Suprapubic skin (tissue), 4 donors: Measurements from ENCODE around the gene RERE. TPM values are rescaled to one million over a fixed set of nuclear protein-coding genes. Genes with fewer than 3 reads are reported as not detected.

Experiments used
- DNase-seq, 2 donors: peaks; one replicate each; pipeline ENCODE4 v3.0.0-alpha.2; 2019; ENCODE audit warnings: low spot score in 2 of 2
- H3K27ac ChIP-seq: fragments of 200-600 bp; sonication (generic); one replicate; pipeline ENCODE4 v1.5.1; 2019
- H3K27me3 ChIP-seq: fragments of 200-600 bp; sonication (generic); one replicate; pipeline ENCODE4 v1.5.1; 2019
- H3K36me3 ChIP-seq: fragments of 200-600 bp; sonication (generic); one replicate; pipeline ENCODE4 v1.5.1; 2019
- H3K4me1 ChIP-seq: fragments of 200-600 bp; sonication (generic); one replicate; pipeline ENCODE4 v1.5.1; 2019
- H3K4me3 ChIP-seq: fragments of 200-600 bp; sonication (generic); one replicate; pipeline ENCODE4 v1.5.1; 2019; ENCODE audit warnings: mild to moderate bottlenecking
- H3K9me3 ChIP-seq: fragments of 200-600 bp; sonication (generic); one replicate; pipeline ENCODE4 v1.5.1; 2019
- EP300 ChIP-seq: sonication (generic); formaldehyde crosslinking; IDR thresholded peaks from one replicate; pipeline ENCODE4 v1.6.1; 2017; ENCODE audit warnings: antibody characterized with exemption
- POLR2A ChIP-seq, 2 donors: fragments of 450-650 bp; IDR thresholded peaks; one replicate each; pipeline ENCODE4 v1.6.1; 2017; ENCODE audit warnings: antibody characterized with exemption in 2 of 2, mild to moderate bottlenecking in 2 of 2, moderate library complexity in 2 of 2
- POLR2AphosphoS5 ChIP-seq, 3 donors: sonication (generic); formaldehyde crosslinking; IDR thresholded peaks; one replicate each; pipeline ENCODE4 v1.6.1; 2017; ENCODE audit warnings: antibody characterized with exemption in 3 of 3
- WGBS: methylation state at CpG from one replicate; pipeline ENCODE4 v1.1.5; 2018; 5-methylcytosine and 5-hydroxymethylcytosine counted together
- total RNA-seq, 4 donors: library from RNA; depleted of rRNA; stranded (reverse); fragments of >200 nt; gene quantifications; one replicate each; pipeline ENCODE4 v1.1.0, GENCODE V29; 2016
- TF ChIP-seq, protein P1 (sequence below), 2 donors: fragments of 200-600 bp in 1 of 2; fragments of 450-650 bp in 1 of 2; sonication (generic) in 1 of 2; IDR thresholded peaks; one replicate each; pipeline ENCODE4 v1.5.1; 2016 to 2019; ENCODE audit warnings: antibody characterized with exemption in 2 of 2, mild to moderate bottlenecking in 1 of 2, moderate library complexity in 1 of 2

RERE gene
- total RNA-seq, 4 donors from 2014 or later, result 43.4 to 113 (median 83.3) TPM

DNA sequence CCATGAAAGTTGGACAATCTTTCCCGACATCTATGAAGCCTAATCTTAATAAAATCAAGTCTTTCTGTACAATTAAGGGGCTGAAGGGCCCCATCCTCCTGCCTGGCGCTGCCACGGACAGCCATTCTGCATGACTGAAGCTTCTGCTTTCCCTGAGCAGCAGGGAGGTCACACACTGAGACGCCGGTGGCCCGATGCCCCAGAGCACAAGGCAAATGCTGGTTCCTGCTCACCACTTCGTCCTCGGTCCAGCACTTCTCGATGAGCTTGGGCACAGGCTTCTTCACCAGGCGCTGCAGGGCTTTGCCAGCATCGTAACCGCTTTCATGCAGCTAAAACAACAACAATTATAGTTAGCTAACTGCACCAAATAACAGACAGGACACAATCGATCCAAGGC is 351.7 kb downstream of the RERE start:
- Histone ChIP-seq H3K9me3 (no peaks in the 10 kb centered on the region), H3K4me3 (no peak overlapping the region), H3K36me3 (peaks cover 2% of the 10 kb centered on the region), H3K4me1 (peaks cover 58% of the 10 kb centered on the region), H3K27me3 (no peaks in the 10 kb centered on the region), H3K27ac (no peak overlapping the region)
- no peak for TF ChIP-seq POLR2AphosphoS5 (IDR thresholded peaks at IDR 0.05)
- no peak for TF ChIP-seq EP300
- TF ChIP-seq POLR2A (IDR thresholded peaks at IDR 0.05), result no peak
- TF ChIP-seq, protein P1, sequence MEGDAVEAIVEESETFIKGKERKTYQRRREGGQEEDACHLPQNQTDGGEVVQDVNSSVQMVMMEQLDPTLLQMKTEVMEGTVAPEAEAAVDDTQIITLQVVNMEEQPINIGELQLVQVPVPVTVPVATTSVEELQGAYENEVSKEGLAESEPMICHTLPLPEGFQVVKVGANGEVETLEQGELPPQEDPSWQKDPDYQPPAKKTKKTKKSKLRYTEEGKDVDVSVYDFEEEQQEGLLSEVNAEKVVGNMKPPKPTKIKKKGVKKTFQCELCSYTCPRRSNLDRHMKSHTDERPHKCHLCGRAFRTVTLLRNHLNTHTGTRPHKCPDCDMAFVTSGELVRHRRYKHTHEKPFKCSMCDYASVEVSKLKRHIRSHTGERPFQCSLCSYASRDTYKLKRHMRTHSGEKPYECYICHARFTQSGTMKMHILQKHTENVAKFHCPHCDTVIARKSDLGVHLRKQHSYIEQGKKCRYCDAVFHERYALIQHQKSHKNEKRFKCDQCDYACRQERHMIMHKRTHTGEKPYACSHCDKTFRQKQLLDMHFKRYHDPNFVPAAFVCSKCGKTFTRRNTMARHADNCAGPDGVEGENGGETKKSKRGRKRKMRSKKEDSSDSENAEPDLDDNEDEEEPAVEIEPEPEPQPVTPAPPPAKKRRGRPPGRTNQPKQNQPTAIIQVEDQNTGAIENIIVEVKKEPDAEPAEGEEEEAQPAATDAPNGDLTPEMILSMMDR (IDR thresholded peaks at IDR 0.05), result no peak
- 63% methylated on average over 13 of the region's 13 CpGs for WGBS
- DNase-seq, result no peak

DNA sequence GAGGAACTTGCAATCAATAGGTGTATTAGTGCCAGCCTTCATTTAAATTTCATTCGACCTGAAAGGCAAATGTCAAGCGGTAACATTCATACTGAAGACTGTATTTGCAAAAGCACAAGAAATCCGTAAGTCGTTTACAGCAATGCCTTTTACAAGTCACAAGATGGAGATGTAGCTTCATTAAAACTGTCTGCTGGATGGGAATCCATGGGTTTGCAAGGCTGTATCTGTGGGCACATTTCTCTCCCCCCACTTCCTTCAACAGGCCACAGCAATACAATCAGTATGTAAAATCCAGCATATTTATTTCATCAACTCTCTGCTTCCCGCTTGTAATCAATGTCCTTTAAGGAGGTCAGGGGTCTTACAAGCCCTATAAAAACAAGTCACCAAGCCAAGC is 352.4 kb downstream of the RERE start:
- peaks cover 2% of the 10 kb centered on the region for H3K36me3 ChIP-seq
- H3K27ac ChIP-seq, result peak overlapping the region; percentile 77
- no peak for DNase-seq
- WGBS, result 49% methylated on average over 5 of the region's 5 CpGs
- H3K4me3 ChIP-seq, result no peak overlapping the region
- no peaks in the 10 kb centered on the region for H3K9me3 ChIP-seq
- no peak for TF ChIP-seq POLR2A (IDR thresholded peaks at IDR 0.05)
- TF ChIP-seq, protein P1 (IDR thresholded peaks at IDR 0.05), result no peak
- H3K4me1 ChIP-seq, result peaks cover 58% of the 10 kb centered on the region
- H3K27me3 ChIP-seq, result no peaks in the 10 kb centered on the region

DNA sequence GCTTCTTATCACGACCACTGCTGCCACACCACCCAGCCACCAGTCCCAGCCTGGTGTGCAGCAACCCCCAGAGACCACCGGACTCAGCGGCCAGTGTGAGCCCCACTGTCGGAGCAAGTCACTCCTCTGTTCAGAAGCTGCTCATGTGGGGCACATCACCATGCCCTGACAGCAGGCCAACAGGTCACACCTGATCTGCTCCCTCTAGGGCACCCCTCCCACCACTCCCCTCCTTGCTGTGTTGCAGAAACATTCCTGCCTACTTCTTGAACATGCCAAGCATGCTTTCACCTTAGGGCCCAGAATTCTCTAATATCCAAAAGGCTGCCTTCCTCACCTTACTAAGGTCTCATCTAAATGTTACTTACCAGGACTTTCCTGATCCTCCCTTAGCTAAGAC is 353.1 kb downstream of the RERE start:
- Histone ChIP-seq H3K9me3 (no peaks in the 10 kb centered on the region), H3K4me3 (no peak overlapping the region), H3K27ac (peak overlapping the region; percentile 77), H3K27me3 (no peaks in the 10 kb centered on the region), H3K36me3 (peaks cover 2% of the 10 kb centered on the region), H3K4me1 (peaks cover 58% of the 10 kb centered on the region)
- TF ChIP-seq POLR2A (IDR thresholded peaks at IDR 0.05), result no peak
- TF ChIP-seq, protein P1 (IDR thresholded peaks at IDR 0.05), result no peak
- no peak for TF ChIP-seq POLR2AphosphoS5 (IDR thresholded peaks at IDR 0.05)
- TF ChIP-seq EP300, result no peak
- WGBS, result 38% methylated on average over 4 of the region's 4 CpGs
- no peak for DNase-seq

DNA sequence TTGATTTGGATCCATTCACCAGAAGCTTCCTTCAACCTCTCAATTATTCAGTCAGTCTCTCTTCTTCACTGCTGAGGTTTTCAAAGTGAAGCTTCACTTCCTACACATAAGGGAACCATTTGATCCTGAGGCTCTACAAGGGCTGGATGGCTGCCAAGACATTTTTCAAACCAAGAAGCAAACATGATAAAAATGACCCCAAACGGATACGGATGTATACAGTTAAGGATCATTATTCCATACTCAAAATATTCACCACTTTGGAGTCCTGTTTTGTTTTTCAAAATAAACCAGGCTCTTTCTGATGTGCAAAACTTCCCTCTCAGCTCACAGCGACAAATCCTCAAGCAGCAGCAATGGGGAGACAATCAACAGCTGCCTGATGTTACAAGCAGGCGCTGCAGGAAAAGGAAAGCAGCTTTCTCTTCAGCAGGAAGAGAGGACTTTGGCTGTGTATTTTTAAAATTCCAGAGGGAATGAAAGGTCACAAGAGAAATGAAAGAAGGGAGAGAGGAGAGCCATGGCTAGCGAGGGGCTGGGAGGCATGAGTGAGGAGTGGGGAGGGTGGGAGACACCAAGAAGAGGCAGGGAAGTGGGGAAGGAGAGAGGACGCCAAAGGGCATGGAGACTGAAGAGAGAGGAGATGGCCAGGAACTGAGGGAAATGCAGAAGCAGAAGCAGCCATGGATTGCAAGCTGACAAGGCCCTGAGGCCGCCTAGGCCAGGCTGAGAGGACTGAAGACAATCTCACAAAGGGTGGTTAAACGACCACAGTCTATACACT is 354.1 kb downstream of the RERE start:
- WGBS, result 26% methylated on average over 8 of the region's 8 CpGs
- TF ChIP-seq POLR2A (IDR thresholded peaks at IDR 0.05) (no peak), EP300 (no peak), POLR2AphosphoS5 (IDR thresholded peaks at IDR 0.05) (no peak)
- TF ChIP-seq, protein P1 (IDR thresholded peaks at IDR 0.05), result no peak
- Histone ChIP-seq H3K36me3 (peaks cover 2% of the 10 kb centered on the region), H3K27ac (peak overlapping the region; percentile 77), H3K9me3 (no peaks in the 10 kb centered on the region), H3K4me1 (peaks cover 58% of the 10 kb centered on the region), H3K4me3 (no peak overlapping the region), H3K27me3 (no peaks in the 10 kb centered on the region)
- DNase-seq, result no peak

DNA sequence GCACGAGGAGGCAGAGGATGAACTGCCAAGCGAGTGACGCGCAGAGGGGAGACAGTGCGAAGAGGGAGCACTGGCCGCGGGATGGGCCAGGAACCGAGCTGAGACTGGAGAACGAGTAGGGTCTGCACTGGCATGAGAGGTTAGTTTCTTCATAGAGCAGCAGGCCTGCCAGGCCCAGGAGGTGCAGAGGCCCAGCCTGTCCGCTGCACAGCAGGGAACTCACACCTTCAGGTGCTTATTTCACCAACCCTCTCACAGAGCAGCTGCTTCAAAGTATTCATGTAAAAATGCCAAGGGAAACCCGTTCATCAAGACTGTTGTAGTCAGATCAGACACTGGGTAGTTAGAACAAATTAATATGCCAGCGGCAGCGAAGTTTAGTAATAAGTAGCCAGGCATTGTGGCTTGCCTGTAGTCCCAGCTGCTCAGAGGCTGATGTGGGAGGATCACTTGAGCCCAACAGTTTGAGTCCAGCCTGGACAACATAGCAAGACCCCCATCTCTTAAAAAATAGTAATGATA is 355.0 kb downstream of the RERE start:
- WGBS, result 62% methylated on average over 13 of the region's 13 CpGs
- peaks cover 2% of the 10 kb centered on the region for H3K36me3 ChIP-seq
- peaks cover 65% of the 10 kb centered on the region for H3K4me1 ChIP-seq
- no peaks in the 10 kb centered on the region for H3K9me3 ChIP-seq
- DNase-seq, result no peak
- peak overlapping the region; percentile 77 for H3K27ac ChIP-seq
- H3K4me3 ChIP-seq, result no peak overlapping the region
- H3K27me3 ChIP-seq, result no peaks in the 10 kb centered on the region
- TF ChIP-seq EP300 (no peak), POLR2A (IDR thresholded peaks at IDR 0.05) (no peak), POLR2AphosphoS5 (IDR thresholded peaks at IDR 0.05) (no peak)
- TF ChIP-seq, protein P1 (IDR thresholded peaks at IDR 0.05), result no peak
